NCI-H1105 (cell line): ENCODE results near the gene SNAI3.

Source experiments
- DNase-seq: peaks from one replicate; lab custom pipeline; 2025; lab: John Stamatoyannopoulos, UW

Gene SNAI3

GRCh38 chr16:88691129-88691813 is 5.0 kb upstream of the SNAI3 start:
- no peak for DNase-seq

- no peak for DNase-seq
These were observed 4.2 kb upstream of the SNAI3 start for GRCh38 chr16:88690341-88691128.

- DNase-seq, result peak; percentile 46
These were observed 1.9 kb upstream of the SNAI3 start for GRCh38 chr16:88688013-88688778.

GRCh38 chr16:88687676-88688012 is 1.3 kb upstream of the SNAI3 start:
- DNase-seq, result no peak

- DNase-seq, result no peak
These were observed 908 bp upstream of the SNAI3 start for GRCh38 chr16:88687254-88687576.

- DNase-seq, result no peak
These were observed 257 bp downstream of the SNAI3 start for GRCh38 chr16:88686062-88686438.

- DNase-seq, result no peak
These were observed 898 bp downstream of the SNAI3 start for GRCh38 chr16:88685156-88686061.

GRCh38 chr16:88684569-88685155 is 1.6 kb downstream of the SNAI3 start:
- DNase-seq, result no peak

- no peak for DNase-seq
These were observed 4.4 kb downstream of the SNAI3 start for GRCh38 chr16:88681709-88682451.

GRCh38 chr16:88681084-88681680 is 5.1 kb downstream of the SNAI3 start:
- no peak for DNase-seq

GRCh38 chr16:88680554-88681083 is 5.7 kb downstream of the SNAI3 start:
- no peak for DNase-seq

GRCh38 chr16:88678224-88678979 is 7.9 kb downstream of the SNAI3 start:
- DNase-seq, result no peak

- no peak for DNase-seq
These were observed 8.6 kb downstream of the SNAI3 start for GRCh38 chr16:88677721-88678120.

- DNase-seq, result no peak
These were observed 9.6 kb downstream of the SNAI3 start for GRCh38 chr16:88676502-88677242.

- no peak for DNase-seq
These were observed 12.5 kb downstream of the SNAI3 start for GRCh38 chr16:88673716-88674379.

- DNase-seq, result no peak
These were observed 13.5 kb downstream of the SNAI3 start for GRCh38 chr16:88672776-88673175.

- DNase-seq, result no peak
These were observed 14.5 kb downstream of the SNAI3 start for GRCh38 chr16:88671806-88672205.

- DNase-seq, result no peak
These were observed 16.3 kb downstream of the SNAI3 start for GRCh38 chr16:88669980-88670379.
